ENCODE data around the gene LEAP2. TPM values are rescaled to one million over a fixed set of nuclear protein-coding genes. Genes with fewer than 3 reads are reported as not detected.

Gene LEAP2
- total RNA-seq, 4 donors from 2014 or later: 1.5 to 4.8 (median 2.9) TPM

DNA sequence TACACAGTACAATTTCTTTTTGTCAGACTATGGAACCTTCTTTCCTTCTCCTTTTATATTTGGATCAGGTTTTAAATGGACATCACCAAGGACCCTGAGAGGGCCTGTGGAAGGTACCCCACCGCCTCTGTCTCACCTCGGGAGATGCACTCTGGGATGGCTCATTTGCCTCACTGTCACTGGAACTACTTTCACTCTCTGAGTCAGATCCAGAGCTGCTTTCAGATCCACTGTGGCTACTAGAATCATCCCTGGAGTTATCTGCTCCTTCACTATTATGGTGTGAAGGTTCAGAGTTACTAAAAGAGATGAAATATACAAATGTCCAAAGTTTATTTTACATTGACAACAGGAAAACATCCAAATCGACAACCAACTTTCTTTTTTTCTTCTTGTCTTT lies 24.6 kb downstream of the LEAP2 start:
- 68 to 81% methylated on average over 3 of the region's 3 CpGs for WGBS, 2 donors
- H3K4me3 ChIP-seq (replicated peaks in 1 of 3): no peak overlapping the region
- no peak overlapping the region for H3K27ac ChIP-seq
- DNase-seq: no peak
- peaks cover 41 to 44% of the 10 kb centered on the region in 2 donors for H3K36me3 ChIP-seq
- no peaks in the 10 kb centered on the region for H3K4me1 ChIP-seq
- intact Hi-C loops (cut with DNase I): no loop called here
- H3K27me3 ChIP-seq: no peaks in the 10 kb centered on the region
- TF ChIP-seq POLR2A (IDR thresholded peaks at IDR 0.05): no peak
- TF ChIP-seq, protein P1, sequence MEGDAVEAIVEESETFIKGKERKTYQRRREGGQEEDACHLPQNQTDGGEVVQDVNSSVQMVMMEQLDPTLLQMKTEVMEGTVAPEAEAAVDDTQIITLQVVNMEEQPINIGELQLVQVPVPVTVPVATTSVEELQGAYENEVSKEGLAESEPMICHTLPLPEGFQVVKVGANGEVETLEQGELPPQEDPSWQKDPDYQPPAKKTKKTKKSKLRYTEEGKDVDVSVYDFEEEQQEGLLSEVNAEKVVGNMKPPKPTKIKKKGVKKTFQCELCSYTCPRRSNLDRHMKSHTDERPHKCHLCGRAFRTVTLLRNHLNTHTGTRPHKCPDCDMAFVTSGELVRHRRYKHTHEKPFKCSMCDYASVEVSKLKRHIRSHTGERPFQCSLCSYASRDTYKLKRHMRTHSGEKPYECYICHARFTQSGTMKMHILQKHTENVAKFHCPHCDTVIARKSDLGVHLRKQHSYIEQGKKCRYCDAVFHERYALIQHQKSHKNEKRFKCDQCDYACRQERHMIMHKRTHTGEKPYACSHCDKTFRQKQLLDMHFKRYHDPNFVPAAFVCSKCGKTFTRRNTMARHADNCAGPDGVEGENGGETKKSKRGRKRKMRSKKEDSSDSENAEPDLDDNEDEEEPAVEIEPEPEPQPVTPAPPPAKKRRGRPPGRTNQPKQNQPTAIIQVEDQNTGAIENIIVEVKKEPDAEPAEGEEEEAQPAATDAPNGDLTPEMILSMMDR (IDR thresholded peaks at IDR 0.05): no peak
- no peaks in the 10 kb centered on the region for H3K9me3 ChIP-seq

DNA sequence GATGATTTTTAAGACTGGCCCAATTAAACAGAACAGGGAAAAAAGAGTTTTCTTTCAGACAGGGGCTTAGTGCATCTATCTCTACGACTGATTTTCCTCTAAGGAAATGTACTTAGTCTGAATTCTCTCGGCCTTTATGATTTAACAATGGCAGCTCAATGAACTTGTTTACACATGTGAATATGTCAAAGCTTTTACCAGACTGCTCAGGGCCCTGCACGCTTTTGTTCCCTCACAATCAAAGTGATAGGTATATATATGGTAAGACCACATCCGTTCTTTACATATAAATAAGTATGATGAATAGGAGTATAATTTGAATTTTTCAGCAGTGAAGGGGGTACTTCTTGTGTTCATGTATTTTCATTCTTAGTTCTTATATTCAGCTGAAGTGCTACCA lies 27.6 kb downstream of the LEAP2 start:
- TF ChIP-seq POLR2A (IDR thresholded peaks at IDR 0.05): no peak
- TF ChIP-seq, protein P1 (IDR thresholded peaks at IDR 0.05): no peak
- 92 to 94% methylated on average over 4 of the region's 4 CpGs for WGBS, 2 donors
- H3K9me3 ChIP-seq: no peaks in the 10 kb centered on the region
- no peak overlapping the region for H3K27ac ChIP-seq
- intact Hi-C loops (cut with DNase I): no loop called here
- no peaks in the 10 kb centered on the region for H3K27me3 ChIP-seq
- DNase-seq: no peak
- H3K36me3 ChIP-seq: peaks cover 24 to 25% of the 10 kb centered on the region in 2 donors
- no peaks in the 10 kb centered on the region for H3K4me1 ChIP-seq
- no peak overlapping the region for H3K4me3 ChIP-seq (replicated peaks in 1 of 3)

DNA sequence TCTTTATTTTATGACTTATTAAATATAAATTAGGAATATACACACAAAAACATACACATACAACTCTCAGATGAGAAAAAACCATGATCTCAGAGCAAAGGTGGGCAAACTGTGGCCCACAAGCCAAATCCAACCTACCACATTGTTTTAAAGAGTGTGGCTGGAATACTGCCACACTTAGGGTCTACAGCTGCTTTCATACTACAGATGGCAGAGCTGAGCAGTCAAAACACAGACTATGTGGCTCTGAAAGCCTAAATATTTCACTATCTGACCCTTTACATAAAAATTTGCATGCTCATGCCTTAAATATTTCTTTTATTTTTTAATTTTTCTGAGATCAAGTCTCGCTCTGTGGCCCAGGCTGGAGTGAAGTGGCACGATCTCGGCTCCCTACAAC lies 28.3 kb downstream of the LEAP2 start:
- Histone ChIP-seq H3K4me1 (no peaks in the 10 kb centered on the region), H3K4me3 (replicated peaks in 1 of 3) (no peak overlapping the region), H3K9me3 (no peaks in the 10 kb centered on the region), H3K27ac (no peak overlapping the region), H3K36me3 (peaks cover 17 to 18% of the 10 kb centered on the region in 2 donors), H3K27me3 (no peaks in the 10 kb centered on the region)
- intact Hi-C loops (cut with DNase I): no loop called here
- TF ChIP-seq POLR2A (IDR thresholded peaks at IDR 0.05): no peak
- TF ChIP-seq, protein P1 (IDR thresholded peaks at IDR 0.05): no peak
- WGBS, 2 donors: 96 to 100% methylated on average over 3 of the region's 3 CpGs
- DNase-seq: no peak

DNA sequence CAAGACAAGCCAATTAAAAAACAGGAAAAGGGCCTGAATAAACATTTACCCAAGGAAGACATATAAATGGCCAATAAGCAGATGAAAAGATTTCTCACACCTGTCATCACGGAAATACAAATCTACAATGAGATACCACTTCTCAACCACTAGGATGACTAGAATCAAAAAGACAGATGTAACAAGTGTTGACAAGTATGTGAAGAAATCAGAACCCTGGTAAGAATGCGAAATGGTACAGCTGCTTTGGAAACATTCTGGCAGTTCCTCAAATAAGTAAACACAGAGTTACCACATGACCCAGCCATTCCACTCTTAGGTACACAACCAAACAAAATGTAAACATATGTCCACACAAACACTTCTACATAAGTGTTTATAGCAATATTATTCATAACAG lies 32.5 kb downstream of the LEAP2 start:
- no peak overlapping the region for H3K4me3 ChIP-seq (replicated peaks in 1 of 3)
- no peaks in the 10 kb centered on the region for H3K27me3 ChIP-seq
- TF ChIP-seq POLR2A (IDR thresholded peaks at IDR 0.05): no peak
- TF ChIP-seq, protein P1 (IDR thresholded peaks at IDR 0.05): no peak
- no peak for DNase-seq
- no peaks in the 10 kb centered on the region for H3K36me3 ChIP-seq
- H3K9me3 ChIP-seq: no peaks in the 10 kb centered on the region
- no peaks in the 10 kb centered on the region for H3K4me1 ChIP-seq
- WGBS, 2 donors: 92 to 95% methylated on average over 2 of the region's 2 CpGs
- no peak overlapping the region for H3K27ac ChIP-seq
- intact Hi-C loops (cut with DNase I): no loop called here

DNA sequence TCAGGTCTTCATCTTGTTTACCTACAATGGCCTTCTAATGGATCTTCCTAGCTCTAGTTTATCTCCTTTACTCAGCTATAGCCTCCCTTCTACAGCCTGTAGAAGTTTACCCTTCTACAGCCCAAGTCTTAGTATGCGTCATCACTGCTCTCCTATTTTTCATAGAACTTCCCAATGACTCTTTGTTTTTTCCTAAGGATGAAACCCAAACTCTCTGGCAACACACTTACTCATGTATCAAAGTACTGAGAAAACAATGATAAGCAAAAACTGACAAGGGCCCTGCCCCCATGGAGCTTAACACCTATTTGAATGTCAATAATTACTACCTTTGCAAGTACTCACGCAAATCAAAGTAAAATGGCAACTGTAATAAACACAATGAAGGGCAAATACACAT lies 33.7 kb downstream of the LEAP2 start:
- H3K4me1 ChIP-seq: no peaks in the 10 kb centered on the region
- H3K36me3 ChIP-seq: peaks cover 0 to 3% of the 10 kb centered on the region in 2 donors
- no peaks in the 10 kb centered on the region for H3K27me3 ChIP-seq
- H3K4me3 ChIP-seq (replicated peaks in 1 of 3): no peak overlapping the region
- H3K9me3 ChIP-seq: no peaks in the 10 kb centered on the region
- DNase-seq: no peak
- WGBS, 2 donors: 96 to 97% methylated on average over 2 of the region's 2 CpGs
- intact Hi-C loops (cut with DNase I): no loop called here
- no peak for TF ChIP-seq POLR2A (IDR thresholded peaks at IDR 0.05)
- H3K27ac ChIP-seq: no peak overlapping the region

DNA sequence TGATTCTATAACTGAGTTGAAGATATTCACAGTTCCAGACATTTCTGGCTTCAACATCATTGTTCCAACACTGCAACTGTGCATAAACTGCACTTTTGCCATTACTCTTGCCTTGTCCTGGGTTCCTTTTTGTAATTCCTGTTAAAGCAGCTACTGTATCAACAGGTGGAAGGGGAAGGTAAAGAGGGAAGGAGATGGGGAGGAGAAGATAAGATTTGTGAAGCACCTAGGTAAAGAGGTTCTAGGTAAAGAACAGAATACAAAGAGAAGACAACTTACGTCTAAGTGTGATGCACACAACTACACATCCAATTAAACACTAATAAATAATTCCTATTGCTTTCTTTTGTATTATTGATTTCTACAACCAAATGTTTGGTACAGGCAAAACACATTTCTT lies 36.2 kb downstream of the LEAP2 start:
- TF ChIP-seq, protein P1 (IDR thresholded peaks at IDR 0.05): no peak
- TF ChIP-seq POLR2A (IDR thresholded peaks at IDR 0.05): no peak
- Histone ChIP-seq H3K4me1 (no peaks in the 10 kb centered on the region), H3K27ac (no peak overlapping the region), H3K27me3 (no peaks in the 10 kb centered on the region), H3K4me3 (replicated peaks in 1 of 3) (no peak overlapping the region), H3K36me3 (peaks cover 6 to 9% of the 10 kb centered on the region in 2 donors), H3K9me3 (no peaks in the 10 kb centered on the region)
- DNase-seq: no peak
- intact Hi-C loops (cut with DNase I): no loop called here
- whole genome bisulfite sequencing, 2 donors: 90 to 91% methylated on average over 1 of the region's 1 CpG
